Measurements from ENCODE around the gene RBL1. TPM values are rescaled to one million over a fixed set of nuclear protein-coding genes. Genes with fewer than 3 reads are reported as not detected.
"Not testable (repeated sequence)": the region's sequence is repeated elsewhere in the genome, so short reads cannot be mapped to it uniquely, and the experiment has no call there.

RBL1 gene
- total RNA-seq, 2 experiments from 2014 or later = 46.2 to 67.3 TPM

GRCh38 chr20:37001634-37002033 lies 94.2 kb downstream of the RBL1 start:
- H3K27ac Mint-ChIP-seq; H3K4me3 Mint-ChIP-seq; H3K4me1 Mint-ChIP-seq; CTCF ChIA-PET; ATAC-seq; H3K9me3 Mint-ChIP-seq (ENCODE audit: low read depth); H3K27me3 Mint-ChIP-seq; DNase-seq: not testable (repeated sequence)
- H3K36me3 Mint-ChIP-seq = peaks cover 43% of the 10 kb centered on the region

DNA sequence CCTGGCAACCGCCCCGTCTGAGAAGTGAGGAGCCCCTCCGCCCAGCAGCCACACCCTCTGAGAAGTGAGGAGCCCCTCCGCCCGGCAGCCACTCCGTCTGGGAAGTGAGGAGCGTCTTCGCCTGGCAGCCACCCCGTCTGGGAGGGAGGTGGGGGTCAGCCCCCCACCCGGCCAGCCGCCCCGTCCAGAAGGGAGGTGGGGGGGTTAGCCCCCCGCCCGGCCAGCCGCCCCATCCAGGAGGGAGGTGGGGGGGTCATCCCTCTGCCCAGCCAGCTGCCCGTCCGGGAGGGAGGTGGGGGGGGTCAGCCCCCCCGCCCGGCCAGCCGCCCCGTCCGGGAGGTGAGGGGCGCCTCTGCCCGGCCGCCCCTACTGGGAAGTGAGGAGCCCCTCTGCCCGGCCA lies 95.6 kb downstream of the RBL1 start:
- H3K4me1 Mint-ChIP-seq; H3K27me3 Mint-ChIP-seq; H3K4me3 Mint-ChIP-seq; ATAC-seq; CTCF ChIA-PET; H3K27ac Mint-ChIP-seq; H3K9me3 Mint-ChIP-seq (ENCODE audit: low read depth); DNase-seq: not testable (repeated sequence)
- H3K36me3 Mint-ChIP-seq = peaks cover 52% of the 10 kb centered on the region

DNA sequence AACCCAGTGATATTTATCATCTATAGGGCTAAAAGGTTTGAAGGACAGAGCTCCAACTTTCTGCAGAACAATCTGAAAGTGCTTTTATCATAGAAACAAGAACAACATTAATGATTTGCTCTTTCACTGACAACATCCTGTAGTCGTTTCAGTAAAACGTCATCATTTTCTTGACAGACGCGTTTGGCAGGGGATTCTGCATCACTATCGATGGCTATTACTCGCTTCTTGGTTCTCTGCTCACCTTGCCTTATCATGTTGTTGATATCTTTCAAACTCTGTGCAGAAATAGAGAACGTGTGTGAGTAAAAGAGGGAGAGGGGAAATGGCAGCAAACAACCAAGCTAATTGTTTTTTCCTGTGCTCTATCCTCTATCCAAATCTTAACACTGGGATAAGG lies 97.1 kb downstream of the RBL1 start:
- peak overlapping the region; percentile 20 for H3K27ac Mint-ChIP-seq
- no peak overlapping the region for H3K4me3 Mint-ChIP-seq
- H3K4me1 Mint-ChIP-seq = peaks cover 1% of the 10 kb centered on the region
- ATAC-seq = no peak
- H3K27me3 Mint-ChIP-seq = no peaks in the 10 kb centered on the region
- H3K36me3 Mint-ChIP-seq = peaks cover 60% of the 10 kb centered on the region
- peaks cover 6% of the 10 kb centered on the region for H3K9me3 Mint-ChIP-seq (ENCODE audit: low read depth)
- DNase-seq = peak; percentile 9
- CTCF ChIA-PET = no interaction called here

DNA sequence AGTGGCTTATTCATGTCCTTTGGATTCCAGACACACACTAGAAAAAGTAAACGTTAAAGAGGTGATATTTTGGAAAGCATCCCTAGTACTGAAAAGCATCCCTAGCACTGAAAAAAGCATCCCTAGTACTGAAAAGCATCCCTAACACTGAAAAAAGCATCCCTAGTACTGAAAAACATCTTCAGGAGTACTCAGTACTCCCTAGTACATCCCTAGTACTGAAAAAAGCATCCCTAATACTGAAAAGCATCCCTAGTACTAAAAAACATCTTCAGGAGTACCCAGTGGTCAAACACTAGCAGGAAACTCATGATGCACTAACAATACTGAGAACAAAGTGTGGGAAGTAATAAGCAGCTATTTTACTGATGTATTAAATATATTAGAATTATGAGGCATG lies 98.7 kb downstream of the RBL1 start:
- ATAC-seq (no peak), DNase-seq (no peak)
- peaks cover 8% of the 10 kb centered on the region for H3K9me3 Mint-ChIP-seq (ENCODE audit: low read depth)
- no peak overlapping the region for H3K4me3 Mint-ChIP-seq
- H3K27me3 Mint-ChIP-seq = no peaks in the 10 kb centered on the region
- peaks cover 59% of the 10 kb centered on the region for H3K36me3 Mint-ChIP-seq
- CTCF ChIA-PET = interaction anchor here (1.2 kb wide), 1 partner anchor 75 kb away, joined by 3 read pairs; no protein-coding TSS in a partner anchor
- H3K27ac Mint-ChIP-seq = no peak overlapping the region
- peaks cover 2% of the 10 kb centered on the region for H3K4me1 Mint-ChIP-seq

GRCh38 chr20:36994221-36994620 lies 101.6 kb downstream of the RBL1 start:
- H3K27ac Mint-ChIP-seq; H3K9me3 Mint-ChIP-seq (ENCODE audit: low read depth); H3K27me3 Mint-ChIP-seq; CTCF ChIA-PET; DNase-seq; H3K4me3 Mint-ChIP-seq; ATAC-seq; H3K4me1 Mint-ChIP-seq: not testable (repeated sequence)
- peaks cover 62% of the 10 kb centered on the region for H3K36me3 Mint-ChIP-seq

GRCh38 chr20:36992802-36993334 lies 102.9 kb downstream of the RBL1 start:
- no peak for ATAC-seq
- Mint-ChIP-seq H3K27ac (no peak overlapping the region), H3K27me3 (no peaks in the 10 kb centered on the region), H3K4me3 (no peak overlapping the region), H3K36me3 (peaks cover 59% of the 10 kb centered on the region), H3K4me1 (peaks cover 18% of the 10 kb centered on the region), H3K9me3 (ENCODE audit: low read depth) (peaks cover 8% of the 10 kb centered on the region)
- no peak for DNase-seq
- CTCF ChIA-PET = no interaction called here

DNA sequence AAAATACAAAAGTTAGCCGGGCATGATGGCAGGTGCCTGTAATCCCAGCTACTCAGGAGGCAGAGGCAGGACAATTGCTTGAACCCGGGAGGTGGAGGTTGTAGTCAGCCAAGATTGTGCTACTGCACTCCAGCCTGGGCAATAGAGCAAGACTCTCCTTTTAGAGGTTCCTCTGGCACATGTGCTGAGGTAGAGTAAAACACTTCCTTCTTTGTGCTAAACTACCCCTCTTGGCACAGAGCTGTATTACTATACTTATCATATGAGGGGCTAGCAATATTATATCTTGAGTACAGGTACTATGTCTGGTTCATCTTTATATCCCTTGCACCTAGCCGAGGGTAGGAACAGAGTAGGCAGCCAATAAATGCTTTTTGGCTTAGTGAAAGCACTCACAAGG lies 104.1 kb downstream of the RBL1 start:
- no peaks in the 10 kb centered on the region for H3K27me3 Mint-ChIP-seq
- peak overlapping the region; percentile 50 for H3K27ac Mint-ChIP-seq
- CTCF ChIA-PET = no interaction called here
- DNase-seq = no peak
- no peak for ATAC-seq
- H3K4me1 Mint-ChIP-seq = peaks cover 18% of the 10 kb centered on the region
- H3K9me3 Mint-ChIP-seq (ENCODE audit: low read depth) = peaks cover 8% of the 10 kb centered on the region
- peaks cover 50% of the 10 kb centered on the region for H3K36me3 Mint-ChIP-seq
- no peak overlapping the region for H3K4me3 Mint-ChIP-seq

GRCh38 chr20:36989797-36990196 lies 106.0 kb downstream of the RBL1 start:
- Mint-ChIP-seq H3K9me3 (ENCODE audit: low read depth) (peaks cover 6% of the 10 kb centered on the region), H3K4me3 (no peak overlapping the region), H3K4me1 (peaks cover 18% of the 10 kb centered on the region), H3K36me3 (peaks cover 32% of the 10 kb centered on the region), H3K27ac (no peak overlapping the region), H3K27me3 (no peaks in the 10 kb centered on the region)
- DNase-seq = no peak
- CTCF ChIA-PET = interaction anchor here (1.7 kb wide), 1 partner anchor 20 kb away, joined by 3 read pairs; no protein-coding TSS in a partner anchor
- ATAC-seq = no peak

- H3K36me3 Mint-ChIP-seq = peaks cover 21% of the 10 kb centered on the region
- DNase-seq = no peak
- no peak for ATAC-seq
- H3K4me3 Mint-ChIP-seq = no peak overlapping the region
- H3K9me3 Mint-ChIP-seq (ENCODE audit: low read depth) = peaks cover 3% of the 10 kb centered on the region
- peak overlapping the region; percentile 24 for H3K27ac Mint-ChIP-seq
- CTCF ChIA-PET = interaction anchor here (0.6 to 1.7 kb wide), 2 partner anchors 19 to 447 kb away, joined by 3 read pairs; partner anchors contain the start of gene MYL9
- peaks cover 18% of the 10 kb centered on the region for H3K4me1 Mint-ChIP-seq
- no peaks in the 10 kb centered on the region for H3K27me3 Mint-ChIP-seq
These were observed 107.3 kb downstream of the RBL1 start for GRCh38 chr20:36988494-36988966.

- no peak overlapping the region for H3K27ac Mint-ChIP-seq
These were observed 111.5 kb downstream of the RBL1 start for GRCh38 chr20:36984257-36984638.

DNA sequence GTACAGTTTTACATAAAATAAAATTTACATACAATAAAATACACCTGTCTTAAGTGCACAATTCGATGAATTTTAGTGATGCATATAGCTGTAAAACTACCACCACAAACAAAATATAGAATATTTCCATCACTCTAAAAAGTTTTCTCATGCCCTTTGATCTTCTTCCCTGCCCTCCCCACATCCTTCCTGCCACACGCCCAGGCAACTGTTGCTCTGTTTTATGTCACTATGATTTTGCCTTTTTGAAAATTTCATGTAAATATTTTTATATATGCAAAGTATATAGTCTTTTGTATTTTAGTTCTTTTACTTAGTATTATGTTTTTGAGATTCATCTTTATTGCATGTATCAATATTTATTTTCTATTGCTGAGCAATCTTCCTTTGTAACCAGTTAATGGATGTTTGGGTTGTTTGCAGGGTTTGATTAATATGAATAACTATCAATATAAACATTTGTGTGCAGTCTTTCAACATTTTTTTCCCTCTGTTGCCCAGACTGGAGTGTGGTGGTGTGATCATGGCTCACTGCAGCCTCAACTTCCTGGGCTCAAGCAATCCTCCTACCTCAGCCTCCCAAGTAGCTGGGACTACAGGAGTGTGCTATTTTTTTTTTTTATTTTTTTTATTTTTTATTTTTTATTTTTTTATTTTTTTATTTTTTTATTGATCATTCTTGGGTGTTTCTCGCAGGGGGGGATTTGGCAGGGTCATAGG lies 120.5 kb downstream of the RBL1 start:
- ATAC-seq (peak; percentile 88), DNase-seq (peak; percentile 77)
- Mint-ChIP-seq H3K4me3 (no peak overlapping the region), H3K9me3 (ENCODE audit: low read depth) (no peaks in the 10 kb centered on the region), H3K27me3 (no peaks in the 10 kb centered on the region), H3K4me1 (peaks cover 21% of the 10 kb centered on the region), H3K36me3 (peaks cover 3% of the 10 kb centered on the region), H3K27ac (peak overlapping the region; percentile 73)
- CTCF ChIA-PET = interaction anchor here (1.1 to 1.3 kb wide), 3 partner anchors 25 to 56 kb away, joined by 3 read pairs; no protein-coding TSS in a partner anchor

More at GRCh38 chr20:36984257-36984638, 111.5 kb downstream of the RBL1 start:
- CTCF ChIA-PET = no interaction called here
- Mint-ChIP-seq H3K4me3 (no peak overlapping the region), H3K36me3 (peaks cover 7% of the 10 kb centered on the region), H3K27me3 (no peaks in the 10 kb centered on the region), H3K4me1 (peaks cover 10% of the 10 kb centered on the region), H3K9me3 (ENCODE audit: low read depth) (no peaks in the 10 kb centered on the region)
- DNase-seq (no peak), ATAC-seq (no peak)

DNA sequence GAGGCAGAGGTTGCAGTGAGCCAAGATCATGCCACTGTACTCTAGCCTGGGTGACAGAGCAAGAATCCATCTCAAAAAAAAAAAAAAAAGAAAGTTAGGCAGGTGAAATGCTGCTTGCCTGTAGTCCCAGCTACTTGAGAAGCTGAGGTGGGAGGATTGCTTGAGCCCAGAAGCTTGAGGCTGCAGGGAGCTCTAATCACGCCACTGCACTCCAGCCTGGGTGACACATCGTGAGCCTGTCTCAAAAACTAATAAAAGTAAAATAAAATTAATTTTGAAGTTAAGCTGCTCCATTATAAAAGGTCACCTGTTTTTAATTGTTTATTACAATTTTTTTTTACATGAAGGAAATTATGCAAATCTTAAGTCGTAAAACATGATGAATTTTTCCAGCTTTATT lies 121.1 kb downstream of the RBL1 start:
- Mint-ChIP-seq H3K4me1 (peaks cover 27% of the 10 kb centered on the region), H3K27ac (peak overlapping the region; percentile 15), H3K27me3 (no peaks in the 10 kb centered on the region), H3K9me3 (ENCODE audit: low read depth) (no peaks in the 10 kb centered on the region), H3K4me3 (no peak overlapping the region), H3K36me3 (peaks cover 7% of the 10 kb centered on the region)
- DNase-seq (no peak), ATAC-seq (no peak)
- CTCF ChIA-PET = interaction anchor here (1.1 to 1.3 kb wide), 3 partner anchors 25 to 55 kb away, joined by 3 read pairs; no protein-coding TSS in a partner anchor

DNA sequence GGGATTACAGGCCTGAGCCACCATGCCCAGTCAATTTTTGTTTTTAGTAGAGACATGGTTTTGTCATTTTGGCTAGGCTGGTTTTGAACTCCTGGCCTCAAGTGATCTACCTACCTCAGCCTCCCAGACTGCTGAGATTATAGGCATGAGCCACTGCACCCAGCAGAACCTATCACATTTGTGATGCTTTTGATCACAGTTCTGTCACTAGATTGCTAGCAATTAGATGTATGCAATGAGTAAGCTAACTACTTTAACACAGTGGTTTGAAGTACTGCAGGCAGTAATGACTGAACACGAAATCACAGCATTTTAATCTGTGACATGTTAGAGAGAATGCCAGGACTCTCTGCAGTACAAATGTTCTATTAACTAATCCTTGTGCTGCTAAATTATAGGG lies 124.7 kb downstream of the RBL1 start:
- DNase-seq = no peak
- peak overlapping the region; percentile 25 for H3K27ac Mint-ChIP-seq
- no peaks in the 10 kb centered on the region for H3K27me3 Mint-ChIP-seq
- peaks cover 43% of the 10 kb centered on the region for H3K4me1 Mint-ChIP-seq
- CTCF ChIA-PET = interaction anchor here (1.3 kb wide), 1 partner anchor 13 kb away, joined by 3 read pairs; no protein-coding TSS in a partner anchor
- H3K9me3 Mint-ChIP-seq (ENCODE audit: low read depth) = no peaks in the 10 kb centered on the region
- peaks cover 10% of the 10 kb centered on the region for H3K36me3 Mint-ChIP-seq
- no peak overlapping the region for H3K4me3 Mint-ChIP-seq
- no peak for ATAC-seq
